Lung (tissue), 12 donors: ENCODE results near the gene FAM210B. TPM values are rescaled to one million over a fixed set of nuclear protein-coding genes. Genes with fewer than 3 reads are reported as not detected.

Experiments
- ATAC-seq: fragments of 200-7000 bp; cut with Tn5 transposase; one replicate; pipeline ENCODE4 v1.9.1; 2020; ENCODE audit warnings: moderate number of reproducible peaks; ENCODE audit not compliant: insufficient read depth, low FRiP score
- DNase-seq, 3 donors: peaks; one replicate each; pipeline ENCODE4 v3.0.0-alpha.2; 2013 to 2017
- H3K27ac ChIP-seq, 2 donors: one replicate each; pipeline ENCODE4 v1.5.1; 2013; ENCODE audit warnings: mild to moderate bottlenecking in 2 of 2, moderate library complexity in 2 of 2, control low read depth in 1 of 2, inconsistent platforms in 1 of 2, low read depth in 1 of 2, low read length in 1 of 2
- H3K27me3 ChIP-seq, 3 donors: one replicate each; pipeline ENCODE4 v1.5.1; 2013; ENCODE audit warnings: low read length in 2 of 3; ENCODE audit not compliant: control insufficient read depth in 3 of 3, insufficient read depth in 3 of 3
- H3K36me3 ChIP-seq, 4 donors: one replicate each; pipeline ENCODE4 v1.5.1; 2013; ENCODE audit warnings: low read length in 4 of 4, mild to moderate bottlenecking in 1 of 4, moderate library complexity in 1 of 4; ENCODE audit not compliant: control insufficient read depth in 4 of 4, insufficient read depth in 4 of 4
- H3K4me1 ChIP-seq, 5 donors: one replicate each; pipeline ENCODE4 v1.5.1; 2013; ENCODE audit warnings: low read length in 5 of 5, mild to moderate bottlenecking in 2 of 5, moderate library complexity in 1 of 5; ENCODE audit not compliant: control insufficient read depth in 5 of 5, insufficient read depth in 5 of 5
- H3K4me3 ChIP-seq: one replicate; pipeline ENCODE4 v1.5.1; 2013; ENCODE audit warnings: mild to moderate bottlenecking, control low read depth, moderate library complexity
- H3K9ac ChIP-seq, 2 donors: one replicate each; pipeline ENCODE4 v1.5.1; 2013; ENCODE audit warnings: low read length in 2 of 2, control low read depth in 1 of 2; ENCODE audit not compliant: insufficient read depth in 1 of 2
- H3K9me3 ChIP-seq, 4 donors: one replicate each; pipeline ENCODE4 v1.5.1; 2013; ENCODE audit warnings: low read length in 3 of 4, mild to moderate bottlenecking in 1 of 4, moderate library complexity in 1 of 4; ENCODE audit not compliant: control insufficient read depth in 4 of 4, insufficient read depth in 3 of 4
- CTCF ChIP-seq: IDR thresholded peaks from 2 replicates; pipeline ENCODE4 v1.5.1; 2012; ENCODE audit warnings: mild to moderate bottlenecking; ENCODE audit errors: control extremely low read depth, extremely low read depth
- WGBS, 2 donors: extraction: QIAGEN DNeasy Blood & Tissue Kit; methylation state at CpG; one replicate each; pipeline ENCODE4 v1.1.7; 2013; 5-methylcytosine and 5-hydroxymethylcytosine counted together
- polyA plus RNA-seq, 2 donors: library from polyadenylated mRNA; stranded (reverse); fragments of 200-250 nt; gene quantifications; one replicate each; pipeline ENCODE4 v1.2.1, GENCODE V29; 2013
- total RNA-seq, 2 donors: library from RNA; depleted of rRNA in 1 of 2; stranded (reverse); fragments of >200 nt in 1 of 2; gene quantifications; one replicate each; pipeline ENCODE4 v1.2.1, GENCODE V29; 2014 to 2021
- donor health status: control.
- donor health status: control.
- donor health status: Bipolar disorder and iron deficiency.
- donor health status: healthy.
- donor health status: DM: yes; HTN: yes; CAD: no.

The FAM210B gene
- total and polyA plus RNA-seq, 4 donors, result 18.7 to 41.7 (median 25.0) TPM

DNA sequence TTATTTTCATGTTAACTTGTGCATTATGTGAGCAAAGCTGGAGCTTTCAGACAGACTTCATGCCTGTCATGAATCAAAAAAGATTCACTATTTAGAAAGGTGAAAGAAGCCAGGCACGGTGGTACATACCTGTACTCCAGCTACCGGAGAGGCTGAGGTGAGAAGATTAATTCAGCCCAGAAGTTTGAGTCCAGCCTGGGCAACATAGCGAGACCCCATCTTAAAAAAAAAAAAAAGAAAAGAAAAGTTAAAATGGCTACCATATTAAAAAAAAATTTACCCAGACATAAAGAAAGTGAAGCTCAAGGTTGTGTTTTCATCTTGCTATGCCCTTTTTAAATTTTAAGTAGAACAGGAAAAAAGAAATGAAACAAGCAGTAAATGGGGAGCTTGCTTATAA lies 54.2 kb downstream of the FAM210B start:
- H3K4me3 ChIP-seq, result peak overlapping the region; percentile 25
- 91% methylated on average over 3 of the region's 3 CpGs for WGBS, 2 donors
- H3K4me1 ChIP-seq, result peaks cover 0 to 59% (median 17%) of the 10 kb centered on the region in 5 donors
- no peaks in the 10 kb centered on the region for H3K9me3 ChIP-seq
- no peak for TF ChIP-seq CTCF
- H3K9ac ChIP-seq, result peak overlapping the region in 1 of 2 donors; percentile 92
- peaks cover 0 to 13% (median 3%) of the 10 kb centered on the region in 4 donors for H3K36me3 ChIP-seq
- no peaks in the 10 kb centered on the region for H3K27me3 ChIP-seq
- ATAC-seq (no peak), DNase-seq (no peak)
- H3K27ac ChIP-seq, result peak overlapping the region in 1 of 2 donors; percentile 93

DNA sequence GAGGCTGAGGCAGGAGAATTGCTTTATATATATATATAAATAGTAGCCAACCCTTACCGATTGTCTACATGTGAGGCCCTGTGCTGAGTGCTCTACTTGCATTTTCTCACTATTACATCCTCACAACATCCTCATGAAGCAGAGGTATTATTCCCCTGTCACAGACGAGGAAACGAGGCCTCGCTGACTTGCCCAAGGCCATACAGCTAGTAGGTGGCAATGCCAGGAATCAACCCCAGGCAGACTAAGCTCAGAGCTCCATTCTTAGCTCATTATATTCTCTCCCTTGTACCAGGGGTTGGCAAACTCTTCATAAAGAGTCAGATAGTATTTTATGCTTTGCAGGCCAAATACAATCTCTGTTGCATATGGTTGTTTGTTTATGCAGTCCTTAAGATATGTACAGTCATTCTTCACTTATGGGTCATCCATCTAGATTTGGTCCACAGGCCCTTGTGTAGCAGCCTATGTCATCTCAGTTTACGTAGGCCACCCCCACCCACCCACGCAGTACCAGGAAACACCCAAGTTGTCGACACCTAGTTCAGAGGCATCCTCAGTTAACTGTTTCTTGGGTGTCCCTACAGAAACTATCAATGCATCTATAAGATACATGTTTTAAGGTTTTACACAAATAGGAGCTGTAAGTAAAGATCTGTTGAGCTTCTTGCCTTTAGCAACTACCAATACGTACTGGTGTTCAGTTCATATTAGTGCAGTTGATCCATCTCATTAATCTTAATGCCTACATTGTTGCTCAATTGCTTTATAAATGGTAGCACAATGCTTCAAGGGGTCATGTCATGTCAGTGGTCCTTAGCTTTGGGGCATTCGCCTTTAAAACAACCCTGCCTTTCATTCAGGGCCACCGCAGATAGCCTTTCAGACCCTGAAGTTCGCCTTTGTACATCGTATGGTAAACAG lies 56.3 kb downstream of the FAM210B start:
- no peak overlapping the region for H3K9ac ChIP-seq
- peak overlapping the region in 1 of 2 donors; percentile 32 for H3K27ac ChIP-seq
- peaks cover 0 to 21% (median 2%) of the 10 kb centered on the region in 4 donors for H3K36me3 ChIP-seq
- TF ChIP-seq CTCF, result no peak
- DNase-seq (no peak), ATAC-seq (no peak)
- no peaks in the 10 kb centered on the region for H3K9me3 ChIP-seq
- H3K4me1 ChIP-seq, result peaks cover 0 to 52% (median 8%) of the 10 kb centered on the region in 5 donors
- H3K27me3 ChIP-seq, result no peaks in the 10 kb centered on the region
- H3K4me3 ChIP-seq, result no peak overlapping the region
- WGBS, 2 donors, result 78 to 84% methylated on average over 12 of the region's 12 CpGs

GRCh38 chr20:56417402-56417801 lies 58.6 kb downstream of the FAM210B start:
- Histone ChIP-seq H3K27me3 (no peaks in the 10 kb centered on the region), H3K9ac (no peak overlapping the region), H3K9me3 (no peaks in the 10 kb centered on the region), H3K4me1 (peaks cover 0 to 43% (median 9%) of the 10 kb centered on the region in 5 donors), H3K36me3 (peaks cover 0 to 32% (median 2%) of the 10 kb centered on the region in 4 donors), H3K27ac (peak overlapping the region in 1 of 2 donors; percentile 76), H3K4me3 (no peak overlapping the region)
- DNase-seq (no peak), ATAC-seq (no peak)
- no peak for TF ChIP-seq CTCF
- 65 to 83% methylated on average over 7 of the region's 7 CpGs for WGBS, 2 donors
